H1 (cell line): ENCODE data around the gene NFATC1. TPM values are rescaled to one million over a fixed set of nuclear protein-coding genes. Genes with fewer than 3 reads are reported as not detected.

Source experiments
- CTCF ChIA-PET: fragments of 300-600 bp; sonication (Branson Sonifier 250); formaldehyde crosslinking; loops from one replicate; lab custom pipeline; 2021; ENCODE audit not compliant: partially characterized antibody; lab: Charles Lee
- POLR2A ChIA-PET: fragments of 300-600 bp; sonication (Branson Sonifier 250); formaldehyde crosslinking; loops from one replicate; lab custom pipeline; 2021; ENCODE audit warnings: inconsistent platforms; ENCODE audit not compliant: partially characterized antibody; lab: Charles Lee
- DNase-seq, 2 experiments: peaks; one replicate each; pipeline versions ENCODE4 v3.0.0 to v3.0.0-alpha.2; 2010 to 2022; ENCODE audit warnings: low spot score in 2 of 2, low read depth in 1 of 2, mixed read lengths in 1 of 2
- FAIRE-seq: peaks from 2 replicates; lab custom pipeline; 2011; peaks lifted over from hg19 to GRCh38; lab: Jason Lieb, UNC
- H2AFZ ChIP-seq: 2 replicates; pipeline ENCODE4 v1.8.1; 2012; ENCODE audit warnings: low read length, inconsistent platforms
- H2AK5ac ChIP-seq: 2 replicates; pipeline ENCODE4 v1.6.1; 2013; ENCODE audit warnings: low read depth, low read length
- H2BK120ac ChIP-seq: replicated peaks from 2 replicates; pipeline ENCODE3; 2013; ENCODE audit warnings: low read depth, low read length, inconsistent platforms
- H2BK12ac ChIP-seq: 2 replicates; pipeline ENCODE4 v1.6.1; 2013; ENCODE audit warnings: low read depth, low read length
- H2BK15ac ChIP-seq: 2 replicates; pipeline ENCODE4 v1.6.1; 2013; ENCODE audit warnings: low read length
- H2BK20ac ChIP-seq: 2 replicates; pipeline ENCODE4 v1.6.1; 2013; ENCODE audit warnings: low read length
- H2BK5ac ChIP-seq: 2 replicates; pipeline ENCODE4 v1.6.1; 2013; ENCODE audit warnings: low read depth, low read length
- H3K14ac ChIP-seq: 2 replicates; pipeline ENCODE4 v1.6.1; 2013; ENCODE audit warnings: inconsistent platforms; ENCODE audit not compliant: insufficient read length
- H3K18ac ChIP-seq: 2 replicates; pipeline ENCODE4 v1.6.1; 2013; ENCODE audit warnings: low read length; ENCODE audit errors: extremely low read depth
- H3K23ac ChIP-seq: 2 replicates; pipeline ENCODE4 v1.6.1; 2013; ENCODE audit warnings: inconsistent platforms; ENCODE audit not compliant: insufficient read length
- H3K23me2 ChIP-seq: 2 replicates; pipeline ENCODE4 v1.6.1; 2013; ENCODE audit warnings: low read depth, low read length
- H3K27ac ChIP-seq: 2 replicates; pipeline ENCODE4 v1.6.1; 2011; ENCODE audit warnings: low read depth, low read length, inconsistent platforms
- H3K27me3 ChIP-seq, 4 experiments: replicated peaks in 1 of 4; 1 replicate in 1 of 4; 2 replicates in 3 of 4; pipeline versions ENCODE4 v1.6.1 to v1.8.1; 2011 to 2013; ENCODE audit warnings: low read length in 3 of 4, mild to moderate bottlenecking in 3 of 4, inconsistent platforms in 2 of 4, mixed read lengths in 2 of 4, moderate library complexity in 1 of 4; ENCODE audit not compliant: control insufficient read depth in 3 of 4, insufficient read depth in 3 of 4; ENCODE audit errors: extremely low read depth in 1 of 4
- H3K36me3 ChIP-seq, 4 experiments: 2 replicates each; pipeline versions ENCODE4 v1.6.1 to v1.8.1; 2011 to 2013; ENCODE audit warnings: mild to moderate bottlenecking in 4 of 4, low read length in 3 of 4, moderate library complexity in 2 of 4, control low read depth in 1 of 4, inconsistent platforms in 1 of 4; ENCODE audit not compliant: insufficient read depth in 4 of 4, control insufficient read depth in 2 of 4
- H3K4ac ChIP-seq: replicated peaks from 2 replicates; pipeline ENCODE3; 2013; ENCODE audit warnings: low read length, low read depth, mixed read lengths, inconsistent platforms; ENCODE audit not compliant: insufficient read length
- H3K4me1 ChIP-seq, 4 experiments: replicated peaks in 1 of 4; 1 replicate in 1 of 4; 2 replicates in 3 of 4; pipeline versions ENCODE4 v1.6.1 to v1.8.1; 2011 to 2013; ENCODE audit warnings: low read length in 3 of 4, inconsistent platforms in 2 of 4, mixed read lengths in 1 of 4; ENCODE audit not compliant: insufficient read depth in 4 of 4, control insufficient read depth in 3 of 4
- H3K4me2 ChIP-seq, 2 experiments: 2 replicates each; pipeline versions ENCODE4 v1.6.1 to v1.8.1; 2011 to 2013; ENCODE audit warnings: low read depth in 2 of 2, low read length in 2 of 2, control low read depth in 1 of 2, inconsistent platforms in 1 of 2, mild to moderate bottlenecking in 1 of 2; ENCODE audit not compliant: insufficient read depth in 1 of 2
- H3K4me3 ChIP-seq, 4 experiments: fragments of 200-600, 300-600 bp in 1 of 4; sonication (generic), shearing (Covaris generic), sonication (Bioruptor Twin) in 1 of 4; 2 replicates each; pipeline versions ENCODE4 v1.5.1 to v1.8.1; 2011 to 2016; ENCODE audit warnings: low read length in 4 of 4, low read depth in 3 of 4, control low read depth in 2 of 4, inconsistent platforms in 2 of 4, mild to moderate bottlenecking in 2 of 4, mixed read lengths in 1 of 4, moderate library complexity in 1 of 4; ENCODE audit not compliant: insufficient read depth in 2 of 4; ENCODE audit errors: extremely low read depth in 1 of 4
- H3K56ac ChIP-seq: replicated peaks from 2 replicates; pipeline ENCODE3; 2013; ENCODE audit warnings: low read depth, mild to moderate bottlenecking, mixed read lengths, low read length, inconsistent platforms; ENCODE audit not compliant: insufficient read length
- H3K79me1 ChIP-seq: 2 replicates; pipeline ENCODE4 v1.6.1; 2013; ENCODE audit warnings: low read depth, low read length, control low read depth
- H3K79me2 ChIP-seq, 2 experiments: 2 replicates each; pipeline versions ENCODE4 v1.6.1 to v1.8.1; 2012 to 2013; ENCODE audit warnings: low read length in 2 of 2, mild to moderate bottlenecking in 2 of 2, inconsistent platforms in 1 of 2; ENCODE audit not compliant: insufficient read depth in 2 of 2, control insufficient read depth in 1 of 2
- H3K9ac ChIP-seq, 4 experiments: replicated peaks in 1 of 4; 1 replicate in 1 of 4; 2 replicates in 3 of 4; pipeline versions ENCODE4 v1.6.1 to v1.8.1; 2011 to 2013; ENCODE audit warnings: low read depth in 3 of 4, low read length in 3 of 4, control low read depth in 2 of 4, mild to moderate bottlenecking in 2 of 4, moderate library complexity in 2 of 4, inconsistent platforms in 1 of 4; ENCODE audit errors: extremely low read depth in 1 of 4
- H3K9me3 ChIP-seq, 2 experiments: 2 replicates each; pipeline versions ENCODE4 v1.6.1 to v1.8.1; 2012 to 2013; ENCODE audit warnings: mild to moderate bottlenecking in 2 of 2, moderate library complexity in 2 of 2, control low read depth in 1 of 2, inconsistent platforms in 1 of 2, low read depth in 1 of 2, low read length in 1 of 2, mixed read lengths in 1 of 2; ENCODE audit not compliant: insufficient read depth in 2 of 2
- H4K20me1 ChIP-seq, 2 experiments: replicated peaks in 1 of 2; 2 replicates each; pipeline versions ENCODE3 to v1.8.1; 2011 to 2013; ENCODE audit warnings: inconsistent platforms in 2 of 2, low read length in 2 of 2, mild to moderate bottlenecking in 1 of 2; ENCODE audit not compliant: insufficient read depth in 2 of 2, control insufficient read depth in 1 of 2
- H4K5ac ChIP-seq: 2 replicates; pipeline ENCODE4 v1.6.1; 2013; ENCODE audit warnings: low read length, low read depth, mixed read lengths, inconsistent platforms; ENCODE audit not compliant: insufficient read length
- H4K8ac ChIP-seq: 2 replicates; pipeline ENCODE4 v1.8.0; 2013; ENCODE audit warnings: mild to moderate bottlenecking, moderate library complexity, low read length, inconsistent platforms; ENCODE audit not compliant: insufficient read depth; ENCODE audit errors: extremely low read depth
- H4K91ac ChIP-seq: replicated peaks from 2 replicates; pipeline ENCODE3; 2013; ENCODE audit warnings: low read length, mixed read lengths, inconsistent platforms; ENCODE audit not compliant: insufficient read length
- BRCA1 ChIP-seq: IDR thresholded peaks from 2 replicates; pipeline ENCODE4 v1.6.1; 2012; ENCODE audit warnings: low read depth, low read length, improper control_type of control experiment
- E2F6 ChIP-seq: IDR thresholded peaks from 2 replicates; pipeline ENCODE4 v1.6.1; 2012; ENCODE audit warnings: inconsistent platforms
- HDAC2 ChIP-seq, 2 experiments: fragments of 300-600 bp in 1 of 2; sonication (generic) in 1 of 2; IDR thresholded peaks; 2 replicates each; pipeline ENCODE4 v1.6.1; 2011 to 2012; ENCODE audit warnings: low read depth in 2 of 2, low read length in 2 of 2, mild to moderate bottlenecking in 2 of 2, moderate library complexity in 2 of 2, borderline replicate concordance in 1 of 2, inconsistent platforms in 1 of 2
- MAFK ChIP-seq: IDR thresholded peaks from 2 replicates; pipeline ENCODE4 v1.6.1; 2012; ENCODE audit warnings: low read depth, mild to moderate bottlenecking, improper control_type of control experiment, low read length
- NRF1 ChIP-seq: IDR thresholded peaks from 2 replicates; pipeline ENCODE4 v1.6.1; 2011; ENCODE audit warnings: mild to moderate bottlenecking, low read depth, low read length, improper control_type of control experiment
- RBBP5 ChIP-seq: IDR thresholded peaks from 2 replicates; pipeline ENCODE4 v1.7.1; 2012; ENCODE audit warnings: low read depth, mild to moderate bottlenecking, inconsistent platforms, low read length, moderate library complexity, borderline replicate concordance
- TCF12 ChIP-seq: IDR thresholded peaks from 2 replicates; pipeline ENCODE4 v1.6.1; 2011; ENCODE audit warnings: low read depth, mild to moderate bottlenecking, low read length
- WGBS, 2 experiments: shearing (Covaris generic) in 1 of 2; methylation state at CpG; one replicate each; pipeline versions ENCODE4 v1.1.6 to v1.1.7; 2013 to 2015; ENCODE audit warnings: low lambda C conversion rate in 2 of 2, mixed read lengths in 2 of 2, inconsistent platforms in 1 of 2, low coverage in 1 of 2, missing lambda C conversion rate in 1 of 2; ENCODE audit not compliant: insufficient replicate concordance in 2 of 2, insufficient coverage in 1 of 2, insufficient read length in 1 of 2; ENCODE audit errors: extremely low coverage in 1 of 2, missing lambda C conversion rate in 1 of 2; 5-methylcytosine and 5-hydroxymethylcytosine counted together
- polyA plus RNA-seq, 7 experiments: library from polyadenylated mRNA; depleted of rRNA in 3 of 7; stranded (reverse) in 5 of 7; unstranded in 2 of 7; fragments of >200 nt in 5 of 7; fragments of 200-250 nt in 2 of 7; gene quantifications; 1 replicate in 5 of 7; 2 replicates in 1 of 7; 4 replicates in 1 of 7; pipeline versions ENCODE4 v1.2.1 to v1.2.3, GENCODE V29; 2011 to 2013; ENCODE audit warnings: missing spikeins in 2 of 7, mixed read lengths in 2 of 7
- total RNA-seq: library from RNA; stranded (reverse); fragmentation: NEBNext Ultra II Directional; extraction: Animal tissue kit (Norgen Biotek cat#: 25700); gene quantifications from 2 replicates; pipeline ENCODE4 v1.2.1, GENCODE V29; 2021
- TF ChIP-seq, protein P1 (sequence below): IDR thresholded peaks from 2 replicates; pipeline ENCODE4 v1.6.1; 2011; ENCODE audit warnings: low read depth, mild to moderate bottlenecking, low read length; ENCODE audit not compliant: insufficient read depth

The NFATC1 gene
- total and polyA plus RNA-seq, 2 of the 8 experiments (the other 6 are each of a cell fraction or from before 2014, with no cell fraction given) = 2.0 to 6.6 TPM

DNA sequence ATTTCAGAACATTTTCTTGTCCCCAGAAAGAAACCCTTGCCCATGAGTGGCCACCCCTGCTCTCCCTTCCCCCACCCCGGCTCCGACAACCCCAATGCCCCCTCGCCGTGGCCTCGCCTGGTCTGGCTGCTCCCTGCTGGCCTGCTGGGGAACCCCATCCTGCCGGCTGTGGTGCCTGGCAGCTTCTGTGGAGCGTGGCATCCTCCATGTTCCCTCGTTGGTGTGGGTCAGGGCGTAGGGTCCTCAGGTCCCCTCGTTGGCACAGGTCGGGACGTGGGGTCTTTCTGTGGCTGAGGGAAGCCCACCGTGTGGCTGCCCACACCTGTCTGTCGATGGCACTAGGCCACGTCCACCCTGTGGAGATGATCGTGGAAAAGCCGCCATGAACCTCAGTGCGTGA lies 61.9 kb downstream of the NFATC1 start:
- Histone ChIP-seq H2BK20ac (no peak overlapping the region), H3K9ac (no peak overlapping the region), H2AFZ (no peak overlapping the region), H3K9me3 (no peaks in the 10 kb centered on the region), H4K8ac (no peak overlapping the region), H3K27me3 (no peaks in the 10 kb centered on the region), H4K20me1 (no peaks in the 10 kb centered on the region), H3K23me2 (no peaks in the 10 kb centered on the region), H3K4ac (peak overlapping the region; percentile 69), H3K79me1 (no peaks in the 10 kb centered on the region; the same call in 1 of the 2 replicates), H2BK12ac (no peak overlapping the region), H3K4me2 (no peak overlapping the region), H3K23ac (no peak overlapping the region), H3K79me2 (no peaks in the 10 kb centered on the region), H2BK15ac (no peak overlapping the region), H3K56ac (no peak overlapping the region), H3K27ac (no peak overlapping the region), H2BK120ac (no peak overlapping the region), H3K4me3 (no peak overlapping the region), H4K5ac (no peak overlapping the region), H3K14ac (no peak overlapping the region), H4K91ac (peak overlapping the region; percentile 54), H3K18ac (no peak overlapping the region), H3K4me1 (peaks cover 0 to 11% (median 7%) of the 10 kb centered on the region in 4 experiments; a peak in 5 of 7 replicates), H2AK5ac (no peak overlapping the region), H3K36me3 (no peaks in the 10 kb centered on the region), H2BK5ac (no peak overlapping the region; the same call in 1 of the 2 replicates)
- FAIRE-seq (no peak), DNase-seq (no peak)
- TF ChIP-seq HDAC2 (IDR thresholded peaks at IDR 0.05; ENCODE audit: borderline replicate concordance in 1 of 2, low read depth in 2 of 2, low read length in 2 of 2) = no peak
- TF ChIP-seq BRCA1 = no peak
- TF ChIP-seq RBBP5 = no peak
- TF ChIP-seq TCF12 = no peak
- TF ChIP-seq NRF1 = no peak
- TF ChIP-seq MAFK = no peak
- TF ChIP-seq, protein P1, sequence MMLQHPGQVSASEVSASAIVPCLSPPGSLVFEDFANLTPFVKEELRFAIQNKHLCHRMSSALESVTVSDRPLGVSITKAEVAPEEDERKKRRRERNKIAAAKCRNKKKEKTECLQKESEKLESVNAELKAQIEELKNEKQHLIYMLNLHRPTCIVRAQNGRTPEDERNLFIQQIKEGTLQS = no peak
- no peak for TF ChIP-seq E2F6
- POLR2A ChIA-PET = no interaction called here
- 93% methylated on average over 6 of the region's 18 CpGs; no CpG with 5 or more reads in 1 of the 2 experiments for WGBS, 2 experiments
- CTCF ChIA-PET = no interaction called here
